Erythroblast (primary cell): ENCODE measurements around the gene FECH.
"Not testable (repeated sequence)": the region's sequence is repeated elsewhere in the genome, so short reads cannot be mapped to it uniquely, and the experiment has no call there.

ENCODE experiments used
- DNase-seq, 2 experiments: peaks; one replicate each; lab custom pipeline; 2025; lab: John Stamatoyannopoulos, UW
- GATA1 ChIP-seq: IDR thresholded peaks from 2 replicates; pipeline ENCODE4 v1.6.1; 2011; ENCODE audit warnings: low read depth, mild to moderate bottlenecking, control low read depth, low read length, moderate library complexity
- POLR2A ChIP-seq: IDR thresholded peaks from 2 replicates; pipeline ENCODE4 v1.6.1; 2011; ENCODE audit warnings: mild to moderate bottlenecking, low read length

The FECH gene

GRCh38 chr18:57586251-57587049 lies at the start of gene FECH:
Gene FECH (minus strand): TSS chr18:57586702. CDS start chr18:57586620, 82 bp downstream.
- TF ChIP-seq POLR2A, result peak; percentile 95
- TF ChIP-seq GATA1, result no peak
- DNase-seq, result peak; percentile 93 to 97

GRCh38 chr18:57635003-57635822 lies 48.7 kb upstream of the FECH start:
- TF ChIP-seq GATA1, result no peak
- TF ChIP-seq POLR2A, result no peak
- no peak for DNase-seq

- DNase-seq, result peak; percentile 84 to 88
- no peak for TF ChIP-seq GATA1
- TF ChIP-seq POLR2A, result no peak
Measured at GRCh38 chr18:57631697-57632096, 45.2 kb upstream of the FECH start.

GRCh38 chr18:57630754-57631595 lies 44.5 kb upstream of the FECH start:
- TF ChIP-seq POLR2A (no peak), GATA1 (no peak)
- DNase-seq, result no peak

GRCh38 chr18:57630002-57630753 lies 43.7 kb upstream of the FECH start:
- peak; percentile 44 for TF ChIP-seq POLR2A
- TF ChIP-seq GATA1, result no peak
- peak; percentile 98 for DNase-seq

GRCh38 chr18:57629422-57629821 lies 42.9 kb upstream of the FECH start:
- no peak for TF ChIP-seq GATA1
- no peak for TF ChIP-seq POLR2A
- no peak for DNase-seq

GRCh38 chr18:57627488-57627887 lies 41.0 kb upstream of the FECH start:
- TF ChIP-seq GATA1, result no peak
- TF ChIP-seq POLR2A, result no peak
- DNase-seq, result no peak

GRCh38 chr18:57624988-57625387 lies 38.5 kb upstream of the FECH start:
- no peak for DNase-seq

GRCh38 chr18:57621246-57621604 lies 34.7 kb upstream of the FECH start:
- DNase-seq, result peak; percentile 72 to 84

More at GRCh38 chr18:57624988-57625387, 38.5 kb upstream of the FECH start:
- TF ChIP-seq GATA1 (no peak), POLR2A (no peak)

GRCh38 chr18:57619876-57620275 lies 33.4 kb upstream of the FECH start:
- no peak for TF ChIP-seq POLR2A
- no peak for TF ChIP-seq GATA1
- DNase-seq, result no peak

More at GRCh38 chr18:57621246-57621604, 34.7 kb upstream of the FECH start:
- no peak for TF ChIP-seq GATA1
- TF ChIP-seq POLR2A, result no peak

- DNase-seq, result no peak
- TF ChIP-seq POLR2A (no peak), GATA1 (no peak)
Measured at GRCh38 chr18:57618910-57619309, 32.4 kb upstream of the FECH start.

- TF ChIP-seq POLR2A, result no peak
- no peak for TF ChIP-seq GATA1
- peak; percentile 74 to 90 for DNase-seq
Measured at GRCh38 chr18:57603871-57604270, 17.4 kb upstream of the FECH start.

- TF ChIP-seq GATA1 (no peak), POLR2A (no peak)
- DNase-seq, result no peak
Measured at GRCh38 chr18:57595347-57595746, 8.8 kb upstream of the FECH start.

GRCh38 chr18:57592716-57593115 lies 6.2 kb upstream of the FECH start:
- DNase-seq, result not testable (repeated sequence)
